SKM-1 treated with dmso at 0.1 percent for 144 hours (cell line): ENCODE results near the gene IGSF9B.

Experiments
- DNase-seq: peaks from one replicate; lab custom pipeline; 2025; ENCODE audit not compliant: unreplicated experiment; lab: John Stamatoyannopoulos, UW

Gene IGSF9B

GRCh38 chr11:133872160-133872559, 84.6 kb downstream of the IGSF9B start:
- DNase-seq = no peak

GRCh38 chr11:133867456-133867855, 89.3 kb downstream of the IGSF9B start:
- DNase-seq = no peak

GRCh38 chr11:133865466-133865865, 91.3 kb downstream of the IGSF9B start:
- DNase-seq = no peak

GRCh38 chr11:133864756-133865155, 92.0 kb downstream of the IGSF9B start:
- DNase-seq = no peak

GRCh38 chr11:133860151-133860550, 96.6 kb downstream of the IGSF9B start:
- no peak for DNase-seq
